Measurements from ENCODE around the gene ANXA2.

Gene ANXA2

GRCh38 chr15:60318216-60318867 is 79.4 kb downstream of the ANXA2 start:
- no peaks in the 10 kb centered on the region for H3K36me3 ChIP-seq (ENCODE audit: insufficient read depth, low read length)
- H3K4me1 ChIP-seq (ENCODE audit: insufficient read depth, low read length, severe bottlenecking): no peaks in the 10 kb centered on the region
- H3F3A ChIP-seq (ENCODE audit: insufficient read depth, low read length): no peaks in the 10 kb centered on the region
- H3K9ac ChIP-seq (ENCODE audit: low read length): no peak overlapping the region
- no peak overlapping the region for H2AFZ ChIP-seq (ENCODE audit: low read length)
- TF ChIP-seq CTCF (IDR thresholded peaks at IDR 0.05; ENCODE audit: low read length): no peak
- no peak for TF ChIP-seq EZH2 (IDR thresholded peaks at IDR 0.05; ENCODE audit: borderline replicate concordance, low read length)
- H3K4me3 ChIP-seq (ENCODE audit: low read depth, low read length, poor library complexity, severe bottlenecking): no peak overlapping the region
- no peaks in the 10 kb centered on the region for H3K79me2 ChIP-seq (ENCODE audit: insufficient read depth, low read length)
- H4K20me1 ChIP-seq (ENCODE audit: insufficient read depth, low read length): no peaks in the 10 kb centered on the region
- H3K4me2 ChIP-seq (ENCODE audit: low read length): no peak overlapping the region
- H3K9me3 ChIP-seq (ENCODE audit: low read length): no peaks in the 10 kb centered on the region
- H3K27me3 ChIP-seq (ENCODE audit: insufficient read depth, low read length): no peaks in the 10 kb centered on the region
- no peak overlapping the region for H3K27ac ChIP-seq (ENCODE audit: low read depth, low read length, poor library complexity, severe bottlenecking)
- no peaks in the 10 kb centered on the region for H3K9me2 ChIP-seq (ENCODE audit: low read depth, low read length)

- Histone ChIP-seq H3K9me3 (ENCODE audit: low read length) (no peaks in the 10 kb centered on the region), H3K9ac (ENCODE audit: low read length) (no peak overlapping the region), H3K27me3 (ENCODE audit: insufficient read depth, low read length) (no peaks in the 10 kb centered on the region), H3K4me1 (ENCODE audit: insufficient read depth, low read length, severe bottlenecking) (no peaks in the 10 kb centered on the region), H3F3A (ENCODE audit: insufficient read depth, low read length) (no peaks in the 10 kb centered on the region), H3K27ac (ENCODE audit: low read depth, low read length, poor library complexity, severe bottlenecking) (no peak overlapping the region), H3K36me3 (ENCODE audit: insufficient read depth, low read length) (no peaks in the 10 kb centered on the region), H4K20me1 (ENCODE audit: insufficient read depth, low read length) (no peaks in the 10 kb centered on the region), H2AFZ (ENCODE audit: low read length) (no peak overlapping the region), H3K4me3 (ENCODE audit: low read depth, low read length, poor library complexity, severe bottlenecking) (no peak overlapping the region), H3K4me2 (ENCODE audit: low read length) (no peak overlapping the region), H3K79me2 (ENCODE audit: insufficient read depth, low read length) (no peaks in the 10 kb centered on the region), H3K9me2 (ENCODE audit: low read depth, low read length) (no peaks in the 10 kb centered on the region)
- no peak for TF ChIP-seq CTCF (IDR thresholded peaks at IDR 0.05; ENCODE audit: low read length)
Observed at GRCh38 chr15:60316961-60317360, 80.8 kb downstream of the ANXA2 start.

- Histone ChIP-seq H3K79me2 (ENCODE audit: insufficient read depth, low read length) (no peaks in the 10 kb centered on the region), H2AFZ (ENCODE audit: low read length) (no peak overlapping the region), H3K9me3 (ENCODE audit: low read length) (no peaks in the 10 kb centered on the region), H4K20me1 (ENCODE audit: insufficient read depth, low read length) (no peaks in the 10 kb centered on the region), H3K9ac (ENCODE audit: low read length) (no peak overlapping the region), H3K9me2 (ENCODE audit: low read depth, low read length) (no peaks in the 10 kb centered on the region), H3F3A (ENCODE audit: insufficient read depth, low read length) (no peaks in the 10 kb centered on the region), H3K4me1 (ENCODE audit: insufficient read depth, low read length, severe bottlenecking) (no peaks in the 10 kb centered on the region), H3K4me2 (ENCODE audit: low read length) (no peak overlapping the region), H3K4me3 (ENCODE audit: low read depth, low read length, poor library complexity, severe bottlenecking) (no peak overlapping the region), H3K27ac (ENCODE audit: low read depth, low read length, poor library complexity, severe bottlenecking) (no peak overlapping the region), H3K27me3 (ENCODE audit: insufficient read depth, low read length) (no peaks in the 10 kb centered on the region), H3K36me3 (ENCODE audit: insufficient read depth, low read length) (no peaks in the 10 kb centered on the region)
- TF ChIP-seq CTCF (IDR thresholded peaks at IDR 0.05; ENCODE audit: low read length) (no peak), EZH2 (IDR thresholded peaks at IDR 0.05; ENCODE audit: borderline replicate concordance, low read length) (no peak)
Observed at GRCh38 chr15:60315878-60316277, 81.9 kb downstream of the ANXA2 start.

Measured in OCI-LY1 (cell line).